GM19193 (cell line): Measurements from ENCODE around the gene NTM.

Experiments used
- POLR2A ChIP-seq: IDR thresholded peaks from 4 replicates; pipeline ENCODE4 v1.6.1; 2011; ENCODE audit not compliant: insufficient read depth, insufficient read length; ENCODE audit errors: extremely low read depth

Gene NTM

DNA sequence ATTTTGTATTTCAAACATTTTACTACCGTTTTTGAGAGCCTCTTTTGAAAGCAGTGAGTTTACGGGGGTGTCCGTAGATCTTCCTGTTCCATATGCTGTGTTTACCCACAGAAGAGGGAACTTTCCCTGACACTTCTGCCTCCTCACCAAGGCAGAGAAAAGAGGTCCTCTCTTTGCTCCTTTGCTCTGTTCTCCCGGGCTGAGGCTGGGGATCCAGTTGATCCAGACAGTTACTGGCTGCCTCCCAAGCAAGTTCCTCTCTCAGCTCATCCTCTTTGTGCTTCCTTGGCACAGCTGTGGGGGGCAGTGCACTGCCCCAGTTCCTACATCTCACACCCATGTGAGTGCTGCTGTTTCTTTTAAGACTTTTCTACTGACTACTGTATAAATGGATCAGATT, 813.7 kb downstream of the NTM start:
- TF ChIP-seq POLR2A = no peak

DNA sequence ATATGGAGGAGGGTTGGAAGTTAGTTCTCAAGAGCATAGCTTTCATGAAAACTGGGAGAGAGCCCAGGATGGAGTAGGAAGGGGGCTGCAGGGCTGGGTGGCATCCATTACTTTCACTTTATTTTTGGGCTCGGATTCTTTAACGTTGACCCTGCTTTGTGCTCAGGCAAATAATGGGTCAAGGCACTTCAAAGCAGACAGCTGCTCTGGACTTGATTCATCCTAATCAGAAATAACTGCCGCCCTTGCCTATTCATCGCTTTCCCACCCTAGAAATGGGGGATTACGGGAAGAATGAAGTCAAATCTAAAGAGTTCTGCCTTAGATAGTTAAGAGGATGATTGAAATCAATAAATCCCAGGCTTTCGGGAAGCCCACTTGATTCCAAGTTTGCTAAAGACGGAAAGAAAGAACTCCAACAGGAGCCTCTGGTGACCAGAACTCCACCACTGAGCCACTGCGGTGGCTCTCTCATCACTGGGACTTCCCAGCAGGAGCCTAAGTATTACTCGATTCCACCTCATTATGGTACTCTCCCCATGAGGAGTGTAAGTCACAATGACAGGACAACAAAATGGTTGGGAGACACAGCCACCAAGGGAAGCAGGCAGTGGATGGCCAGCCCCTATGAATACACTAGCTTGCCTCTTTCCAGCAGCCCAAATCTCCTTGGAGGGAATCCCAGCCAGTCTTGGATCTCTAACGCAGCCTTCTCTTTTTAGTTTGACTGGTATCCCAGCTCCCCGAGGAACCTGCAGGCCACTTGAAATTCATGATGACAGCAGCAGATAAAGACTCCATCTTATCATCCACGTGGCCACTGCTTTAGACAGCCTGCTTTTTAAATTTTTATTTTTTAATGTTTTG, 815.5 kb downstream of the NTM start:
- TF ChIP-seq POLR2A = no peak

DNA sequence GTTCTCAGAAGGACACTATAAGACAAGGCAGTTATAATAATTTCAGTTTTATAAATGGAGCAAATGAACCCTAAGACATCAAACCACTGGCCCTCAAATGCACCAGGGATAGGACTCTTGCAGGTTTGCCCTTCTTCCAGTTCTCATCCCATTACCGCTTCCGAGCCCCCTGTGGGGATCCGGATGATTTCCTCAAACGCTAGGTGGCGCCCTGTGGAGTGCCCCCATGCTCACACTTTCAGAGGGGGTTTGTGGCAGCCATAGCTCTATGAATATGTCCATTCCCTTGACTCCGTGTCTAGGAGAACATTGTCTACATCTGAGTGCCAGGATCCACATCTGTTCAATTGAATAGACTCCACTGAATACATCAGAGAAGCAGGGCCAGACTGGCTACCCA, 816.3 kb downstream of the NTM start:
- no peak for TF ChIP-seq POLR2A

DNA sequence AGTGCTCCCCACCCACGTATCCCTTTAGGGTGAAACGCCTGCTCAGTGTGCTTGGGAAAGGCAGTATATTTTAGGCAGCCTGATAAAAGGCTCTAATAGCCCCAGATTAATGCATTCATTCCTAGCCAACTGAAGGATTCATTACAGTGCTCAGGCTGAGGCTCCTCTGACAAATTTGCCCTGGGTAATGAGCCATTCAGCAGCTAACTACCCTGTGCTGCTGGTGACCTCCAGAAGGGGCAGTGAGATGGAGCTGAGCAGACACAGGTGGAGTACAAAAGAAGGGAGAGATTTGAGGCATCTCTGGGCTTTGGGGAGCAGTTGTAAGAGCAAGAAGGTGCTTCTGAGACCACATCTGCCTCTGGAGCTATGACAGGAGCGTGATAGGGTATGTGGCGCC, 817.0 kb downstream of the NTM start:
- TF ChIP-seq POLR2A = no peak

DNA sequence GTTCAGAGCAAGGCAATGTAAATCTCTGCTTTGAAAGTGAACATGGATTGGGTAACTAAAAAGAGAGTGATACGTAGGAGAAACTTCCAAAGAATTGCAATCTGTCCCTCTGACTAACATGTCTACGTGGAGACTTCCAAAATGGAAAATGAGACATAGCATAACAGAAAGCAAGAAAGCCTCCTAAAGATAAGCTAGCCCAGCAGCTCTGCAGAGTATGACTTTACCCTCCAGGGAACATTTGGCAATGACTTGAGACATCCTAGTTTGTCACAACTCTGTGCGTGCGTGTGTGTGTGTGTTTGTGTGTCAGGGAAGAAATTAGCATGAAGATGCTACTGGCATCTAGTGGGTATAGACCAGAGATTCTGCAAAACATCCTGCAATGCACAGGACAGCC, 817.4 kb downstream of the NTM start:
- no peak for TF ChIP-seq POLR2A

DNA sequence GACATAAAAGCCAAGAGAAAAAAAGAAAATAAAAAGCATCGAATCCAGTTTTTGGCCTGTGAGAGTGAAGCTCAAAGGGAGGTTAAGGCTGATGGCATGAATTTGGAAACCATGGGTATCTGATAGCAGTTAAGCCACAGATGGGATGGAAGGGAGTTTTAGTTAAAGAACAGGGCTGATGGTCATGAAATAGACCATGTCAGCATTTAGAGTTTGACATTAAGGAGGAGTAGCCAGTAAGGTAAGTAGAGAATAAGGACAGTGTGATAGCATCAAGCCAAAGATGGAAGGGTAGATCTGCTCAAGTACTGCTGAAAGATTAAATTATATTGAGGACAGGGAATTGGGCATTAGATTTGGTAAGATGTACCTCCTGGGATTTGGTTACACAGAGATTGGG, 826.5 kb downstream of the NTM start:
- no peak for TF ChIP-seq POLR2A

DNA sequence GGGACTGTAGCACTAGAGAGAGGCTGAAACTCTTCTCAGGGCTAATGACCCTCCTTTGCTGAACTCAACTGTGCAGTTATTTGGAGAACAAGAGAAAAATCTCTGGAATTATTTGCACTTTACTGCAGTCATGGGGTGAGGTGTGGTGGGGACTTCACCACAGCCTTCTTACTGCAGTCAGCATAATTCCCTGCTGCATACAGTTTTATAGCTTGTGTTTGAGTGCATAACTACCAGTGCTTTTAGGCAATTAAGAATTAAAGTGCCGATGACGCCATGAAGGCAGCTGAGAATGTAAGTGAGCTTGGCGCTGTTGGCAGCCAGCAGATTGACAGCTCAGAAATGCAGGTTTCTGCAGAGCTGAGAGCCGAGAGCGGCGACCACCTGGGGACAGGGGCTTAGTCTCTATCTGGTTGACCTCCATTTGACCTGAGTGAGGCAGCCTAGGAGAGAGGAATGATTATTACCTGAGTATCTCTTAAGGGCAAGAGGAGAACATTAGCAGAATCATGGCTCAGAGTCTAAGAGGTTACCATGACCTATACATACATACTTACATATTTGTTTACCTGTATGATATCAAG, 830.0 kb downstream of the NTM start:
- no peak for TF ChIP-seq POLR2A

DNA sequence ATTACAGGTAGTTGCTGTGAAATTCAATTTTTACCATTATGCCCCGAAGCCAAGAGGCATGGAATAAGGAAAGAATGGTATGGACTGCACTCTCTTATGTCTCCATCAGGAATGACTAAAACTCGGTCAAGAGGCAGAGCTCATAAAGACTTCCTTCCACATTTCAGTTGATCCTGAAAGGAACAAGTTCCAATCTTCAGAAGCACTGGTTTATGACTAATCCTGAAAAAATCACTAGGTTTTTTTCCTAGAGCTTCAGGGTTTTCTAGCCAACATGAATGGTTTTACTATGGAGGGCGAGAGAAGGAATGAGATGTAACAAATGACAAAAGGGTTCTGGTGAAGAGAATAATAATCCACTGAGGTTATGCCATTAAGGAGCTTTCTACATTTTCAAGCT, 832.2 kb downstream of the NTM start:
- TF ChIP-seq POLR2A = no peak

DNA sequence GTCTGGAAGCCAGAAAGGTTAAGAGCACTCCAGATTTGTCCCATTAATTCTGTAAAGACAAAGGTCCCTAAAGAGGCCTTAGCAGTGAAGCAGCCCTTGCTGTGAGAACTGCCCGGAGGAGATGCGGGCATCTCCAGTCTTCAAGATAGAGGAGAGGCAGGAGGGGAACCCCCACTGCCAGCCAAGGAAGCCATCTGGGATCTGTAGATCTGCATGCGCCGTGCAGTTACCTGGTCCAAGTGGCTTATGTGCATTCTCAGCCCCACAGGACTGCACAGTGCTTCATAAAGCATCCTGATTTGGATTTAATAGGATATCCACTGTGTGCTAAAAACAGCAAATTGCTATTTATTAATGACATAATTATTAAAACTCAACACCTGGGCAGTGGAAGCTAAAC, 834.6 kb downstream of the NTM start:
- TF ChIP-seq POLR2A = no peak

DNA sequence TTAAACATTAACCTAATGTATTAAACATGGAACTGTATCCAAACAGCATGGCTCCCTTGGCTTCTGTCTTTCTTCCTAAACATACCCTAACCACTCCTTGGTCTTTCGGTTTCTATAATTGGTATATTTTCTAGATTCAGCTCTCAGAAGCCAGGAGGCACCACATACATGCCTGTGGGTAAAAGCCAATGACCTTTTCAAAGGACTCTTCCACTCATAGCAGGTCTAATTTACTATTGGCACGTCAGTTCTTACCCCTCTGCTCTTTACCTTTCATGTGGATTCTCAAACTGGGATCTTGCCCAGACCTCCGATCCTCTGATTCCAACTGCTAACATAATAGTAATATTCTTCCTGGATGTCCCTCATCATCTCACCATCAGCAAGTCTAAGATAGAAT, 835.1 kb downstream of the NTM start:
- TF ChIP-seq POLR2A = no peak

DNA sequence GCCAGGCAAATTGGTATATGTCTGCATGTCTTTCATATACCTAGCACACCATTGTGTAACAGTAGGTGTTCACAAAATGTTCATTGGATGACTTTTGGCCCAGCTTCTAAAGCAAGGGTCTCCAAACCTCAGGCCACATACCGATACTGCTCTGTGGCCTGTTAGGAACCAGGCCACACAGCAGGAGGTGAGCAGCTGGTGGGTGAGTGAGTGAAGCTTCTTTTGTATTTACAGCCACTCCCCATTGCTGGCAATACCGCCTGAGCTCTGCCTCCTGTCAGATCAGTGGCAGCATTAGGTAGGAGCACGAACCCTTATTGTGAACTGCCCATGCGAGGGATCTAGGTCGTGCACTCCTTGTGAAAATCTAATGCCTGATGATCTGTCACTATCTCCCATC, 836.6 kb downstream of the NTM start:
- TF ChIP-seq POLR2A = no peak

DNA sequence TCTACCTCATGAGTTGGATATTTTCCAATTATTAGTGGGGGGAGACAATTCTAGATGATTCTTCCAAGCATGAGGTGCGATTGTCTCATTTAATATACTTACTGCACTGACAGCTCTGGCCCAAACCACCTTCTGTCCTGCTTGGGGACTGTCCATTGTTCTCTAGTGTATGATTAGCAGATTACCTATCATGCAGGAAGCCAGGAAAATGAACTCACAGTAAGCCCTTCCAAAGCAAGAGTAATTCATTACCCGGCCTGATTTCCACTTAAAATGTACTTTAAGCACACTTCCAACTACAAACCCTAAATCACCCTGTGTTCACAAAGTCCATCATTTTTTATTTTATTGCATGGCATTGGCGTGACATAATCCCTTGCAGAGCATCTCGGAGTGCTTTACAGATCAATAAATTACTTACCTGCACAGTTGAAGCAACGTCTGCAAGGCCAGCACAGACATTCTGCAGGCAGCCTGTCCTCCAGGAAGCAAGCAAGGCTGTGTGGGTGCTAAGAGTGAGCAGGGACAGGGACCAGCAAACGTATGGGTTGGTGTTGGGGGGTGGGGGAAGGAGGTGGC, 838.2 kb downstream of the NTM start:
- TF ChIP-seq POLR2A = no peak

DNA sequence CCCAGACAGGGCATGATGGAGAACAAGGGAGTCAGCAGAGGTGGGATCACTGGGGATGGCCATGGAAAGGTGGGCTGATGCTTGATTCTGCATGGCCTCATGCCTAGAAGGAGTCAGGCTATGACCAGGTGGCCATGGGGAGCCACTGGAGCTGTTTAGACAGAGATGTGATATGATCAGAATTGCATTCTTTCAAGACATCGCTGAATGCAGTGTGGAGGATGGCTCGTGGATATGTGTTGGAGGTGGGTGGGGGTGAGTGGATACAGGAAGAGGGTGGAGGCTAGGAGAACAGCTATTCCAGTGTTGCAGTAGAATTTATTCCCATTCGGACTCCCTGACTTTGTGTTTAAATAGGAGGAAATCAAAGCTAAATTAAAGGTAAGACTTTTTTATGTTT, 841.1 kb downstream of the NTM start:
- TF ChIP-seq POLR2A = no peak

DNA sequence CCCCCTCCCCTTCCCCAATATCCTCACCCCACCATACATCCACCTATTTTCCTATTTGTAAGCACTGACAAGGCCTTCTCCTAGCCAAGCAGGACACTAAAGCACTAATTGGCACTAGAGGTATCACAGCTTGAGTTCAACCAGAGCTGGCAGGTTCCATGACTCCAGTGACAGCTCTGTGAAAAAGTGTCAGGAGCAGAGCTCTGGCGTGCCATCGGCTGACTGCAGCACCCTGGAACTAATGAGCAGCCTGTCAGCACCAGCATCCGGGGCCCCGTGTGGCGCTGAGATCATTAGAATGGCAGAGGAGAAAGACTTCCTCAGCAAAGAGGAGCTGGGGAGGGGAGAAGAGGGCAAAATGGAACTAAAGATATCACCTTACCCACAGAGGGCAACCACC, 847.4 kb downstream of the NTM start:
- no peak for TF ChIP-seq POLR2A

DNA sequence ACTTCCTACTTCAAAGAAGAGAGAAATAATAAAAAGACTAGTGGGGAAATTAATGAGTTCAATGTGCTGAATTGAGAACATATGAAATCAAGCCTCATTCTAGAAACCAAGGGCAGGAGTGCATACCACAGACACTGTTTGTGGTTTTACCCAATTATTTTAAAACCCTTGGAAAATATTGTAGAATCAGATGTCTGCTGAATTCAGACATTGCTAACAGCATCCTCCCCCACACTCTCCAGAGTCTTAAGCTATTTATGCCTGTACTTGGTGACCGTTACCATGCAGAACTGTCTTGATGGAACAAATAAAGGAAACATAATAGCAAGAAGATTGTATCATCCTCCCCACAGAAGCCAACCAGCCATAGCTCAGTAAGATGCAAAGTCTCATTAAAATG, 850.1 kb downstream of the NTM start:
- no peak for TF ChIP-seq POLR2A

DNA sequence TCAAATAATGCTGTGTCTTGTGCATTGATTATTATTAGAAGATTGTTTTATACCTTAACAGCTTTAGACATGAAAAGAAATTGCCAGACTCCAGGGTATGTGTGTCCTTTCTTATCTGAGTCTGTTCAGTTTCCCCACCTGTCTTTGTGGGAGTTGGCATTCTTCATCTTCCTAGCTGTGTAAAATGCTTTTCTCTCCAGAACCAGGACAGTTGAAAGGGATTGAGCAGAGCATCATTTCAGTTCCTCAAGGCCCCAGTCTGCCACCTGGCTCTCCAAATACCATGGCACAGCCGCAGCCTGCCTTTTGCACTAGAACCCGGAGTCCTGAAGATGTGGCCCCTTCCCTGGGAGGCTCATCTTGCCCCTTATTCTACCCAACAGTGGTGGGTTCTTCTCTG, 851.9 kb downstream of the NTM start:
- no peak for TF ChIP-seq POLR2A
